GM18861 (cell line): ENCODE results near the gene MAP3K7.

Experiments
- ATAC-seq: cut with Tn5 transposase; IDR thresholded peaks from one replicate; pipeline ENCODE4 v1.9.1; 2021; ENCODE audit not compliant: unreplicated experiment

MAP3K7 gene

GRCh38 chr6:90586836-90587638, at the start of gene MAP3K7:
TSS of gene MAP3K7 (minus strand) at chr6:90587072. CDS start at chr6:90586883, 189 bp downstream.
- peak; percentile 77 for ATAC-seq

DNA sequence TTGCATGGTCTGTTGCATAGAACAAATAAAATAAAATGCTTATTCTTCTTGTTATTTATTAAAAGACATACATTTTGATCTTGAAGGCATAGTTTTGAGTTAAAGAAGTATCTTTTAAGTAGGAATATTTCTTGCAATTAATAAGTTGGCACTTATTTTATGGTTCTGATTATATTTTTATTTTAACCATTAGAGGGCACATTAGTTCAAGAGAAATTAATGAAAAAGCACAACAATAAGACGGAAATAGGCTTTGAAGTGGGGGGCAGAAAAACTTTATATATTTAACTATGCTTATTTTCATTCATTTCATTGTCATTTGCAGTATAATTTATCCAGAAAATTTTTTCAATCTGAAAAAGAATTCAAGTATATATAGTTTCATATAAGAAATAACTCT, 44.2 kb upstream of the MAP3K7 start:
- ATAC-seq: no peak

DNA sequence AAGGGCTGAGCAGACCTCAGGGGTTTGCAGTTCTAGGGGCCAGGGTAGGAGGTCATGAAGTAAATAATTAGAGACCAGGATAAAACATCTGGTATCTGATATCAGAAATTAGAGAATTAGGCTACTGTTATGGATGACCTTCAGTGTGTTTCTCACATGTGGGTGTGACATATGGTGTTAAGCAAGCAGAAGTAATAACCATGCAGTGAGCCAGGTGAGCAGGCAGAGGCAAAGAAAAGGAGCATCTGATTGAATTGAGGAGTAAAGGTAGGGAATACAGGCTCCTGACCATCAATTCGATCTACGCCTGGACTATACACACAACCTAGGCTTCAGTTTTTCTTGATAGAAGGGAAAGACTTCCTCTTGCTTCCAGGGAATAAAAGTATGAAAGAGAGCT, 34.7 kb upstream of the MAP3K7 start:
- ATAC-seq: no peak

DNA sequence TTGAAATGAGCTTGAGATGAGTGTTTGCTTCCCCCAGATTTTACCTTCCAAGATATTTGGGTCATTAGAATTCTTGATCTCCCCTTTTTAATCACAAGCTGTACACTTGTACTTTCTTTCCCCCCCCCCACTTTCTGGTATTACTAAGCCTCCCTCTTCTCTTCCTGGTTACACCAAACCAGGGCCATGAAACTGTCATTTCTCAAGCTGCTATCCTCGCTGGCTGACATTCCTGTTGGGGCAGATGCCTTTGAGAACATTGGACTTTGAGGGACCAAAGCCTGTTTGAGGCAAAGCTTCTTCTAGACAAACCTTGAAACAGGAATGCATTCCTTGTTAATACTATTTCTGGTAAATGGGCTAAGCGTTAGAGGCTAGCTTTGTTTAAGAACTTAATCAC, 32.3 kb upstream of the MAP3K7 start:
- no peak for ATAC-seq

- ATAC-seq: no peak
Measured at GRCh38 chr6:90612313-90612680, 25.4 kb upstream of the MAP3K7 start.

DNA sequence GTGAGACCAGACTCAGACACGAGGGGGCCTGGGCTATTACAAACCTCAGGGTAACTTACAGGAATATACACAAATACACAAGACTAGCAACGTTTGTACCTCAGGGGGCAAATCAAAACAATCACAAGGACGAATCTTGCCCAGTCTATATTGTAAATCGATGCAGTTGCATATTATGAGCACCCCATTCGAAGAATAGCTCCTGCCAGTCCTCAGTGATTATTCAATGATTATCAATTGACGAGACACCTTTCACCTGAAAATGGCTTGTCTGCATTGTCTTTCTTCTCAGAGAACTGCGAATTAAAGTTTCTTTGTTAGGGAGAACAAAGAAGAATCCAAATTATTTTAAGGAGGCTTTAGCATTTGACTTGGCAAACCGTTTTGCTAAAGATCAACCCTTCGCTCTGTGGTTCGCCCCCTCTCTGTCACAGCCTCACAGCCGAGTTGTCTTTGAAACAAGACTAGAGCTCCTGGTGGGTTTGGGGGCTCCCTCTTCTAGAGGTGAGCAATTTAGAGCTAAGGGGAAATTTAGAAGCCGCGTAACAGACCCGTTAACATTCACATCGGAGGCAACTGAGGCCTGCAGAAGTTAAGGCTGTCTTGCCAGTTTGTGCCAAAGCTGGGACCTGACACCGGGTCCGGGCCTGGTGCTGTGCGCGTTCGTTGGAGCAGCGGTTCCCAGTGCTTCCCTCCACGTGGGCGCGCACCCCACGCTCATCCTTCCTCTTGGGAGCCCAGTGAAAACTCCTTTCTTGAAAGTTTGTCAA, 24.9 kb upstream of the MAP3K7 start:
- no peak for ATAC-seq

DNA sequence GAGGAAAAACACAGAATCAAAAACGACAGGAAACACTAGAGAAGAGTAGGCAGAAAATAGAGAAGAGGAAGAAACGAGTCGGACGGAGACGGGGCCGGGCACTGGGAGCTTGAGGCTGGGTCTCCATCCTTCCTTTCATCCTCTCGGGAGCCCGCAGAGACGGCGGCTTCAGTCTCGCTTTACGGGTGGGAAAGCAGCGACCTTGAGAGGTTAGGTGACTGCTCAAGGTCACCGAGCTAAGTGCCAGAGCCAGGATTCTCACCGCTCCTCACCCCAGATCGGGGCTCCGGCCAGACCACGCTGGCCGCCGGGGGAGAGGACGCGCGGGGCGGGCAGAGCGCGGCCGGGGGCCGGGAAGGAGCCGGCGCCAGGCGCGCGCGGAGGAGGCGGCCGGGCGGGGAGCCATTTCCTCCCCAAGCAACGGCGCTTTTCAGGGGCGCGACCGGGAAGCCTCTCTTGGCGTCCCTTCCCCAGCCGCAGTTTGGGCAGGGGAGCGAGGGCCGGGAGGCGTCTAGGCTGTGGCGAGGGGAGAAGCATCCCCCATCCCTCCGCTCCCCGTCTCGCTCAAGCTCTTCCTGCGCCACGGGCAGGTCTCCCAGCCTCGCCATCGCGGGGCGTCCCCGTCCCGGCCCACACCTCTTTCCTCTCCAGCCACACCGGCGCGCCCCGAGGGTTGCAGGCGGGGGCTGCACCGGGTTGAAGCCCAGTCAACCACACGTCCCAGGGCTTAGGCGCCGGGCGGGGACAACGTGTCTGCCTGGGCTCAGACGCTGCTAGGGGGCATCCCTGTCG, 24.1 kb upstream of the MAP3K7 start:
- ATAC-seq: peak; percentile 40

DNA sequence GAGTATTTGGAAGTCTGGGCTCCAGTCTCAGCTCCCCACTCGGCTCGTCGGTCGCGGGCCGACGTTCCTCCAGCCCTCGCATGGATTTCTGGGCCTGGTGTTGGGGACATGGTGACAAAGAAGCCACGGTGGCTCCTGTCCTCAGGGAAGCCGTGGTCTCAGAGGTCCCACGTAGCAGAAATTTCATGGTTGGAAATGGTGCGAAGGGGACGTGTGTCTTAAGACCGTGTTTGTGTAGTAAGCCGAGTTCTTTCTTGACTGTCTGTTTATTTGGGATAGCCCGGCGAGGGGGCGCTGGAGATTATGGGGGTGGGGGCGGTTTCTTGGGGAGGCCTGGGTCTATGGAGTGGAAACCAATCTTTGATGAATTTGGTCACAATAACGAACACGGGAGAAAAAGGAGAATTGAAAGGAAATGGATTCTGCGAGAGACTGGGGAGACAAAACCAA, 23.5 kb upstream of the MAP3K7 start:
- ATAC-seq: no peak

DNA sequence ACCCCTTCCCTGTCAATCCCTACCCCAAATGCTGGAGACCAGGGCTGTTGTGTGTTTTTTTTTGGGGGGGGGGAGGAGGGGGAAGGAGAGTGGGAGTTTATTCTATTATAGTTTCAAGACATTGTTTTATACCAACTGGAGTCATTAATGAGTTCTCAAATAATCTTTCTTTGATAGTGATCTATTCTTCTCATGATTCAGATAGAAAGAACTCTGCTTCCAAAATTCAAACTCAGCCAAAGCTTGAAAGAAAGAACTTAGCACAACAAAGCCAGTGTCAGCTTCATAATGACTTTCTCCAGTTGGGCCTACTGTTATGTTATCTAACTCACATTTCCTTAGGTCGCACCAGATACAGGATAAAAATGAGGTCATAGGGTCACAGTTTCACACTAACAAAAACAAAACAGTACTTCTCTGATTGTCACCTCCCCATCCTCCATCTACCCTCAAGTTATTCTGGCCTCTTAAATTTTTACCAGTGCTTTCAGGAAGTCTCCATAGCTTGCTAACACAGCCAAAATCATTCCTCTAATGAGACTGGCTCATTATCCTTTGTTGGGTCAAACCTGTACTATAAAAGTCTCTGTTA, 19.0 kb upstream of the MAP3K7 start:
- ATAC-seq: no peak

GRCh38 chr6:90604546-90604945, 17.7 kb upstream of the MAP3K7 start:
- no peak for ATAC-seq

GRCh38 chr6:90599151-90599550, 12.3 kb upstream of the MAP3K7 start:
- ATAC-seq: no peak

GRCh38 chr6:90598192-90598951, 11.5 kb upstream of the MAP3K7 start:
- no peak for ATAC-seq

- ATAC-seq: no peak
Measured at GRCh38 chr6:90596967-90597539, 10.2 kb upstream of the MAP3K7 start.

- no peak for ATAC-seq
Measured at GRCh38 chr6:90595854-90596253, 9.0 kb upstream of the MAP3K7 start.

DNA sequence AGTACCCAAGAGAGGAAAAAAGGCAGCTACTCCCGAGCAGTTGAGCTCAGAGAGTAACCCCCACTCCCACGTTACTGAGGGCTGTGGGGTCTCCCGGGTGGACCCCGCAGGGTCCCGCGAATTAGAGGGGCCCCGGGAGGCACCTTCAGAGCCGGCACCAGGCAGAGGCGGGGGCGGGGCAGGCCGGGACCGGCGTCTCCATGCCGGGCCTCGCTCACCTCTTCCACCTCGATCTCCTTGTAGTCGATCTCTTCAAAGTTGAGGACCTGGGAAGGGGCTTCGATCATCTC, 381 bp downstream of the MAP3K7 start:
- no peak for ATAC-seq

GRCh38 chr6:90584636-90585255, 2.1 kb downstream of the MAP3K7 start:
- ATAC-seq: no peak

- ATAC-seq: no peak
Measured at GRCh38 chr6:90583836-90584481, 2.9 kb downstream of the MAP3K7 start.

DNA sequence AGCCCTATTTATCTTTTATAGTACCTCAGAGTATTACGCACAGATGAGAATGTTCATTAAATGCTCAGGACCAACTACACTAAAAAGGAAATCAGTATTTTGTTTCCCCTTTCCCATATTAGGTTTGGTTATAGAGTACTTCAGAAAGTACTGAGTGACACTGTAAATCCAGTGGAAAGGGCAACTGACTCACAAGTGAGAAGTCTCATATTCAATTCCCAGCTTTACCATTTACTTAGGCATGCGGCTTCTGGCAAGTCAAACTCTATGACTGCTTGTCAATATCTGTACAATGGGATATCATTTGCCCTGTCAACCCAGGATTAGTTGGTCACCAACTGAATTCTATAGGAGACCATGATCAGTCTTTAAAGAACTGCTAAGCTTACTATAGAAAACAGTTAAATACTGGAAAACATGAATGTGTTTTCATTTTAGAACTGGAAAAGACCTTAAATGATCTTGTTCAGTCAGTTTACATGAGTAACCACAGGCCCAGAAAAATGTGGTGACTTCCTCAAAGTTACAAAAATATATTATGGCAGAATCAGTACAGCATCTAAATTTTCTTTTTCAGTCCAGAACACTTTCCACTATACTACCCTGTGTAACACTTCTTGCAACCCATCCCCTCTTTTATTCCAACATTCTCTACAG, 3.6 kb downstream of the MAP3K7 start:
- no peak for ATAC-seq

- no peak for ATAC-seq
Measured at GRCh38 chr6:90581146-90581545, 5.7 kb downstream of the MAP3K7 start.
